NB4 (cell line): Measurements from ENCODE around the gene LDHAL6A.

Experiments
- MYC ChIP-seq: IDR thresholded peaks from 2 replicates; pipeline ENCODE4 v1.6.1; 2011; ENCODE audit warnings: low read depth, low read length
- POLR2A ChIP-seq: IDR thresholded peaks from 2 replicates; pipeline ENCODE4 v1.6.1; 2011; ENCODE audit warnings: mild to moderate bottlenecking; ENCODE audit not compliant: insufficient read length; ENCODE audit errors: extremely low read depth
- TF ChIP-seq, protein P1 (sequence below): IDR thresholded peaks from one replicate; pipeline ENCODE4 v1.5.1; 2012; ENCODE audit warnings: low read depth, low read length
- TF ChIP-seq, protein P2 (sequence below): IDR thresholded peaks from 2 replicates; pipeline ENCODE4 v1.6.1; 2011; ENCODE audit warnings: low read depth, low read length

DNA sequence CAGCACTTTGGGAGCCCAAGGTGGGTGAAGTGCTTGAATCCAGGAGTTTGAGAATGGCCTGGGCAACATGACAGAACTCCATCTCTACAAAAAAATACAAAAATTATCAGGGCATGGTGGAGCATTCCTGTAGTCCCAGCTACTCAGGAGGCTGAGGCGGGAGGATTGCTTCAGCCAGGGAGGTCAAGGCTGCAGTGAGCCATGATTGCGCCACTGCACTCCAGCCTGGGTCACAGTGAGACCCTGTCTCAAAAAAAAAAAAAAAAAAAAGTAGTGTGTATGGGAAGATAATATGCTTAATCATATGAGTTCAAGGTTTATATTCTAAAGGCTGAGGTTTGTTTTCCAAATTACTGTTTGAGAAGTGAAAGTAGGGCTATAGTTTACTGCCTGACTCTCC, 10.7 kb downstream of the LDHAL6A start:
- TF ChIP-seq, protein P1, sequence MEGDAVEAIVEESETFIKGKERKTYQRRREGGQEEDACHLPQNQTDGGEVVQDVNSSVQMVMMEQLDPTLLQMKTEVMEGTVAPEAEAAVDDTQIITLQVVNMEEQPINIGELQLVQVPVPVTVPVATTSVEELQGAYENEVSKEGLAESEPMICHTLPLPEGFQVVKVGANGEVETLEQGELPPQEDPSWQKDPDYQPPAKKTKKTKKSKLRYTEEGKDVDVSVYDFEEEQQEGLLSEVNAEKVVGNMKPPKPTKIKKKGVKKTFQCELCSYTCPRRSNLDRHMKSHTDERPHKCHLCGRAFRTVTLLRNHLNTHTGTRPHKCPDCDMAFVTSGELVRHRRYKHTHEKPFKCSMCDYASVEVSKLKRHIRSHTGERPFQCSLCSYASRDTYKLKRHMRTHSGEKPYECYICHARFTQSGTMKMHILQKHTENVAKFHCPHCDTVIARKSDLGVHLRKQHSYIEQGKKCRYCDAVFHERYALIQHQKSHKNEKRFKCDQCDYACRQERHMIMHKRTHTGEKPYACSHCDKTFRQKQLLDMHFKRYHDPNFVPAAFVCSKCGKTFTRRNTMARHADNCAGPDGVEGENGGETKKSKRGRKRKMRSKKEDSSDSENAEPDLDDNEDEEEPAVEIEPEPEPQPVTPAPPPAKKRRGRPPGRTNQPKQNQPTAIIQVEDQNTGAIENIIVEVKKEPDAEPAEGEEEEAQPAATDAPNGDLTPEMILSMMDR, result no peak
- TF ChIP-seq POLR2A (no peak), MYC (no peak)
- TF ChIP-seq, protein P2, sequence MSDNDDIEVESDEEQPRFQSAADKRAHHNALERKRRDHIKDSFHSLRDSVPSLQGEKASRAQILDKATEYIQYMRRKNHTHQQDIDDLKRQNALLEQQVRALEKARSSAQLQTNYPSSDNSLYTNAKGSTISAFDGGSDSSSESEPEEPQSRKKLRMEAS, result no peak
